HG02588 (cell line): ENCODE data around the gene TMED9.
"Not testable (repeated sequence)": the region's sequence is repeated elsewhere in the genome, so short reads cannot be mapped to it uniquely, and the experiment has no call there.

ENCODE experiments used
- ATAC-seq: cut with Tn5 transposase; IDR thresholded peaks from one replicate; pipeline ENCODE4 v1.9.1; 2021; ENCODE audit warnings: mild to moderate bottlenecking, moderate library complexity; ENCODE audit not compliant: unreplicated experiment

TMED9 gene

DNA sequence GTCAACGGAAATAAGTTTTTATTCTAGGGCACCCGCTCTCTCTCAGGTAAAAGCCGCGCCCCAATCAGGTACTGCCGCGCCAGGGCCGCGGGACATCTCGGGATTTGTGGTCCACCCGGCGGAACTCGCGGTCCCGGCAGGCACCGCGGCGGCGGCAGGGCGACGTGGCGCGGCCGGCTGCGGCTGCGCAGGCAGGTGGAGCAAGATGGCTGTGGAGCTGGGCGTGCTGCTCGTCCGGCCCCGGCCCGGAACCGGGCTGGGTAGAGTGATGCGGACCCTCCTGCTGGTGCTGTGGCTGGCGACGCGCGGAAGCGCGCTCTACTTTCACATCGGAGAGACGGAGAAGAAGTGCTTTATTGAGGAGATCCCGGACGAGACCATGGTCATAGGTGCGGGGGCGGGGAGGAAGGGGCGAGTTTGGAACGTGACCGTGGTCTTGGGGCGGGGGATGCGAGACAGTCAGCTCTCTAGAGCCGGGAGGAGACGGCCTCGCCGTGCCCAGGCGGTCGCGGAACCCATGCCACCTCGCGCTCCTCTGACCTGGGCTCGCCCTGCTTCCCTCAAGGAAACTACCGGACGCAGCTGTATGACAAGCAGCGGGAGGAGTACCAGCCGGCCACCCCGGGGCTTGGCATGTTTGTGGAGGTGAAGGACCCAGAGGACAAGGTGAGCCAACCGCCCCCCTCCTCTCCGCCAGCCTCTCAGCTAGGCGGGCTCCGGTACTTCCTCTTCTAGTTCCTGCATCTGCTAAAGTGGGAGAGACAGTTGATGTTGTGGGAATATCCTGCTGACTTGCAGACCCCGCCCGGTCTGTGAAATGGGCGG, at the start of gene TMED9:
Gene TMED9, plus strand, starts transcription at position 194 of the 825 bp plus-strand sequence. Its CDS starts 12 bp downstream, at position 206.
- ATAC-seq = peak; percentile 96

DNA sequence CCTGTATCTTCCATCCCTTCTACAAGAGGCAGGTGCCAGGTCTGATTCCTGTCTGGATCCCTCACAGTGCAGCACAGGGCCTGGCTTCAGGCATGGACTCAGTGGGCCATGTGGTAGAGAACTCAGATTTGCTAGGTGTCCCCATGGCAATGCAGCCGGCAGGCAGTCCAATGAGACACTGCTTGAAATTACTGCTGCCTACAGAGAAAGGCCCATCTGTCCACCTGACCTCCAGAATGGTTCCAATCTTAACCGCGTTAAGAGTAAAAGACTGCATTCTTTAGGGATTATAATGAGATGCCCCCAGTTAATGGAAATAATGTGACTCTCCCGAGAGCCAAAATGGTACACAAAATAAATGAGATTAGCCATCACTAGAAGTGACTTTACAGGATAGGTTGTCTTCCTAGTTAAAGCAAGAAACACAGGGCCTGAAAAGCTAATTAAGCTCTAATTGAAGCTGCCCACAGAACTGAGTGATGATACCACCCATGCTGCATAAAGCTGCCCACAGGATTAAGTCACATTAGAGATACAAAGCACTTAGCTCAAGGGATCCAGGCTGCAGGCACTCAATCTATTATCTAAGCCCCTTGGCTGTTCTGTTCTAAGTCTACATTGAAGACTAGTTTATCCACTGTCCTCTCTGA, 49.1 kb upstream of the TMED9 start:
- no peak for ATAC-seq

- no peak for ATAC-seq
Observed at GRCh38 chr5:177545487-177546257, 46.3 kb upstream of the TMED9 start.

- no peak for ATAC-seq
Observed at GRCh38 chr5:177546258-177546741, 45.7 kb upstream of the TMED9 start.

DNA sequence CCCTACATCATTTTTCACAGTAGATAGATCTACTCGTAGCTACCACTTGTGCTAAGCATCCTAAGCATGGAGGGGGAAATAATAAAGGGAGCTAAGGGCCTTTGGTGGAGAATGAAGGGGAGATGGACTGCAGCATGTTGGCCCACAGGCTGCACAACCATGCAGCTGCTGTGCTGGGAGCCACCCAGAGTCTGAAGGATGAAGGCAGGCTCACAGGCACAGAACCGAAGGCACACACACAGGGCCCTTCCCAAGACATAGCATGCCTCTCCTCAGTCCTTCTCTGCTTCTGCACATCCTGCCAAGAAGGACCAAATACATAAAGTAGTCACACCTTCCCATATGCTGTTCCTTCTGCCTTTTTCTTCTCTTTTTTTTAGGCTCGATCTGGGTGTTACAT, 44.3 kb upstream of the TMED9 start:
- ATAC-seq = no peak

- ATAC-seq = no peak
Observed at GRCh38 chr5:177548495-177548894, 43.5 kb upstream of the TMED9 start.

GRCh38 chr5:177550122-177550521, 41.9 kb upstream of the TMED9 start:
- ATAC-seq = no peak

DNA sequence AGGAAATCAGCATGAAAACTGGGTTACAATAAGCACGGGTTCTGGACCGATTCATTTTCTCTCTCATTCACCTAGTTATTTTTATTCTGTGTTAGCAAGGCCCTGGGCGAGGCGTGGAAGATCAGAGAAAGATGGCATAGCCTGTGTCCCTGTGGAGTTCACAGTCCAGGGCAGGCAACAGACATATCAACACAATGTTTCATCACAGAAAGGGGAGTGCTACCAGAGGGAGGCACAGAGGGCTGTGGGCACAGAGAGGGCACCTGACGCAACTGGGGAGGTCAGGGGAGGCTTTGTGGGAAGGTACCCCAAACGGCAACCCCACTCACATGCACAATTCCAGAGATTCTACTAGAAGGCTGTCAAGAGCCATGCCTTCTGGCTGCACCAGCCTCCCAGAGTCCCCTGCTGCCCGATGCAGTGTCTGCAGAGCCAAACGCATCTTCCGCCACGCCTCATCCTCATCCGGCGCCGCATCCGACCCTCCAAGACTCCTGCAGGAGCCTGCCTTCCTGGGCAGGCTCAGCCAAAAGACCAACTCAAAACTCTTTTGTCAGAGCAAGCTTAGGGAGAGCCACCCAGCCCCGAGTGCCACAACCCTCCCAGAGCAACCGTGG, 39.1 kb upstream of the TMED9 start:
- no peak for ATAC-seq

DNA sequence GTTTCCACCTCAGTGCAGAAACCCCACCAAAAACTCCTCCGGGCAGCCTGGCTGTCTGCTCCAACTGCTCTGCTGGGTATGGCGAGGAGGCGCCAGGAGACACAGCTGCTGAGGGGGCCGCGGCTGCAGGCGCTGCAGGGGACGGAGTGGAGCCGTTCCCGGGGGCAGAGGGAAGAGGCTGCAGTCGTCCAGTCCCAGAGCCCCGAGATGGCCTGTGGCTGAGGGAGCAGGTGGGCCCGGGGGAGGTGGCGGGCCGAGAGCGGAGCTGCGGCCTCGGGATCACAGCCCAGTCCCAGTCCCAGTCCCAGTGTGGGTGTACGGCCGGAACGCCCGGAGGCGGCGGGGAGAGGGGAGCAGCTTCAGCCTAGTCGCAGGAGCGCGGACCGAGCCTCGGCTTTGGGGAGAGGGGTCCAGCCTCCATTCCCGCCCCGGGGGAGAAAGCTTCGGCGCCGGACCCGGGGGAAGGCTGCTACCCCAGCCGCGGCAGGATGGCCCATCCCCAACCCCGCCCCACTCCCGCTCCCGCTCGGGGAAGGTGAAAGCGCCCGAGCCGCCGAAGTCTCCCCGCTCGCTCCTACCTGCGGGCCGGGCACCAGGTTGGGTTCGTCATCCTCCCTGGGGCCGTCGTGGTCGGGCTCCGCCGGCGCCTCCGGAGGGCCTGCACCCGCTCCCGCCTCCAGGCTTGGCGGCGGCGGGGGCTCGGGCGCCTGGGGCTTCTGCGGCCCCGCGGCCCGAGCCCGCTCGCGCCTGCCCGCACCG, 38.2 kb upstream of the TMED9 start:
- peak; percentile 41 for ATAC-seq

DNA sequence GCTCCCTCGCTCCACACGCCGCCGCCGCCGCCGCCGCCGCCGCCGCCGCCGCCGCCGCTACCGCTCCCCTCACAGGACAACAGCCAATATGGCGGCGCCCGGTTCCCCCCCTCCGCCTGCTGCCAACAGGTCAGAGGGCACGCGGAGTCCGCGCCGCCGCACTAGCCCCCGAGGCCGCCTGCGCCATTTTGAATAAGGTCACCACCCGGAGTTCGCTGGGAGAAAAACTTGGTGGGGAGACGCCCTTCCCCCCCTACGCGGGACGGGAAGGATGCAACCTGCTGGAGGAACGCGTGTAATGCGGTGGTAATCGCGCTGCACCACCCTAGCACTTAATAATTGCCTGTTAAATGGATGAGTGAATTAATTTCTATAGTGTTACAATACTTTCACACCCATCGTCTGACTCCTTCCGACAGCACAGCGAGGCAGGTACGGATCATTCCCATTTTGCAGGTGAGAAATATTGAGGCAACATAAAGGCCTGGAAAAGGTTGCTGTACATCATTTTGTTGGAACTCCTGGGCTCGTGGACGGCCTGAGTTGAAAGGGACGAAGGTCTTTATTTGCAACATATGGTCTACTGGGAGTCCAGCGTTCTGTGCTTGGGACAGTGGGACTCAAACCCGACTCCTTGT, 37.4 kb upstream of the TMED9 start, which contains the start of gene FAM193B:
Gene FAM193B, minus strand, starts transcription at position 90 of the 638 bp plus-strand sequence. CDS start 105 bp downstream, outside the sequence.
- ATAC-seq = peak; percentile 92

DNA sequence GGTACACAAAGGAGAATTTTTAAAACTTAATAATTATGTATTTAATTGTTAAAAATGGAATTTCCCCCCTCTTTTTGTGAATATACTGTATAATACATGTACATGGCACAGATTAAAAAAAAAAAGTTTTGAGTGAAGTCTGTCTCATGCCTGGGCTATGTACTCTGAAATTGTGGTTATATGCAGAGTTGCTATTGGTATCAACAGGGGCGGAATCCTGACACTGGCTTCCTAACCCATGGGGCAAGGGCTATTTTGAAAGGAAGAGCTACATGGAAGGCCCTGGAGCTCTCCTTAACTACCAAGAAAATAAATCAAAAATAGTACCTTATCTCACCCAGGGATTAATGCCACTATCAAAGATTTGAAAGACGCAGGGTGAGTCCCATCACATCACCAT, 36.8 kb upstream of the TMED9 start:
- no peak for ATAC-seq

- no peak for ATAC-seq
Observed at GRCh38 chr5:177555665-177556064, 36.3 kb upstream of the TMED9 start.

DNA sequence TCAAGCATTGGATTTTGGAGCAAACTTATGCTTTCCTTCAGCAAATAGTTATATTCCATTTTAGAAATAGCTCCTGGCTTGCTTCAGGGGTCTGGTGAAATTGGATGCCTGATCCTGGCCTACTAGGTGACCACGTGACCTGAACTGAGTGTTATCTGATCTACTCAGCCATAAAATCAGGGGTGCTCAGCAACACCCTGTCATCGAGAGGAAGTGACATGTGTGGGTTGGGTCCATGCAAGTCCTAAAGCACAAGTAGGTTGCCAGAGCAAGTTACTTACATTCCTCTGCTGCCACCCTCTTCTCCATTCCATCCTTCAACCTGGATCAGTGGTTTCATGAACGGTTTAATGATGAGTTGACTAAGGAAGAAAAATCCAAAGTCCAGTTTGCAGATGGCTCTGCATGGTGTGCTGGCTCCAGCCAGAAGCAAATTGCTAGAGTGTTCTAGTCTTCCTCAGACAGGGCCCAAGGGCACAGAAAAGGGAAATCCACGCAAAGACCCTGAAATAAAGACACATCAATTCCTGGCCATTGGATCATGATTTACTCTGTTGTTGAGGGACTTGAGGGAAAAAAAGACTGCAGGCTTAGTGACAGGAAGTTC, 34.9 kb upstream of the TMED9 start:
- no peak for ATAC-seq

DNA sequence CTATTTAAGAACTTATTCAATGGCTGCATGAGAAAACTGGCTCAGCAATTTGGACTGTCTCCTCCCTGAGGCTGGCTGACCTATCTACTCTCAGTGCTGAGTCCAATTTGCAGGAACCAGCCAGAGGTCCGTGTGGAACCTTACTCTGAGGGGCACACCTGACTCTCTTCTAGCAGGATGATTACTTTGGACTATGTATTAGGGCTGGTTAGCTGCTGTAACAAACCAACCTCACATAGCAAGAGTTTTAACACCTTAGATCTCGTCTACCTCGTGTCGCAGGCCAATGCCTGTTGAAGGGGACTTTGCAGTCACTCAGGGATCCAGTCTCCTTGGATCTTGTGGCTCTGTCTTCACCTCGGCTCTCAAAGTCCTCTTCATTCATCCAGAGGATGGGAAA, 34.2 kb upstream of the TMED9 start:
- no peak for ATAC-seq

DNA sequence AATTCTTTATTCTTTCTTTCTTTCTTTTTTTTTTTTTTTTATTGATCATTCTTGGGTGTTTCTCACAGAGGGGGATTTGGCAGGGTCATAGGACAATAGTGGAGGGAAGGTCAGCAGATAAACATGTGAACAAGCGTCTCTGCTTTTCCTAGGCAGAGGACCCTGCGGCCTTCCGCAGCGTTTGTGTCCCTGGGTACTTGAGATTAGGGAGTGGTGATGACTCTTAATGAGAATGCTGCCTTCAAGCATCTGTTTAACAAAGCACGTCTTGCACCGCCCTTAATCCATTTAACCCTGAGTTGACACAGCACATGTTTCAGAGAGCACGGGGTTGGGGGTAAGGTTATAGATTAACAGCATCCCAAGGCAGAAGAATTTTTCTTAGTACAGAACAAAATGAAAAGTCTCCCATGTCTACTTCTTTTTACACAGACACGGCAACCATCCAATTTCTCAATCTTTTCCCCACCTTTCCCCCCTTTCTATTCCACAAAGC, 32.5 kb upstream of the TMED9 start:
- not testable (repeated sequence) for ATAC-seq

- ATAC-seq = no peak
Observed at GRCh38 chr5:177565046-177565445, 27.0 kb upstream of the TMED9 start.

GRCh38 chr5:177568326-177568725, 23.7 kb upstream of the TMED9 start:
- ATAC-seq = no peak

GRCh38 chr5:177569894-177570293, 22.1 kb upstream of the TMED9 start:
- no peak for ATAC-seq

- ATAC-seq = no peak
Observed at GRCh38 chr5:177575488-177575887, 16.5 kb upstream of the TMED9 start.
